ENCODE measurements around the gene PLA2G4E.
A peak's percentile ranks its signal among the peaks of the same experiment; 100 is the strongest.

Gene PLA2G4E

DNA sequence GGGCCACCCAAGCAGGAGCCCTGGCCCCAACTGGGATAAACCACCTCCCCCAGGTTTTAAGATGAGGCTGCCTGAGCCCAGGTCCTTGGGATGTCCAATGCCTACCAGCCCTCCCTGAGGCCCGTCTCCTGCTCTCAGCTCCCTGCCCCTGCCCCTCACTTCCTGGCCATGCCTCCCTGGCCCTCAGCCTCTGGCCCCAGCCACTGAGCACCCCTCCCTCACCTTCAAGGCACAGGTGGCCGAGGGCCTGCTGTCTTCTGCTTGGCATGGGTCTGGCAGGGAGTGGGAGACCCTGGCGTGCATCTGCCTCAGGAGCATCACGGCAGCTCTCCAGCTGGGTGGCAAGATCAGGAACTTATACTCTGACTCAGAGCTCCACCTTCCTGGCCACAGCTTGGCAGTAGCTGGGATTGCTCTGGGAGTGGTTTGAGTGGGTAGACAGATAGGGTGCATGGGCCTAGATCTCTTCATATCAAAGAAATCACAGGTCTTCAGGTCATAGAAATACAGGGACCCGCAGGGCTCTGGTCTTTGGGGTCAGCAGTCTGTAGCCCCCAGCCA, at the start of gene PLA2G4E:
Gene PLA2G4E, minus strand, starts transcription at position 330 of the 561 bp plus-strand sequence. Its CDS starts 12 bp downstream, at position 318.
- DNase-seq (ENCODE audit: low read depth): no peak

GRCh38 chr15:42070279-42070975, 49.6 kb upstream of the PLA2G4E start:
- no peak for DNase-seq (ENCODE audit: low read depth)

DNA sequence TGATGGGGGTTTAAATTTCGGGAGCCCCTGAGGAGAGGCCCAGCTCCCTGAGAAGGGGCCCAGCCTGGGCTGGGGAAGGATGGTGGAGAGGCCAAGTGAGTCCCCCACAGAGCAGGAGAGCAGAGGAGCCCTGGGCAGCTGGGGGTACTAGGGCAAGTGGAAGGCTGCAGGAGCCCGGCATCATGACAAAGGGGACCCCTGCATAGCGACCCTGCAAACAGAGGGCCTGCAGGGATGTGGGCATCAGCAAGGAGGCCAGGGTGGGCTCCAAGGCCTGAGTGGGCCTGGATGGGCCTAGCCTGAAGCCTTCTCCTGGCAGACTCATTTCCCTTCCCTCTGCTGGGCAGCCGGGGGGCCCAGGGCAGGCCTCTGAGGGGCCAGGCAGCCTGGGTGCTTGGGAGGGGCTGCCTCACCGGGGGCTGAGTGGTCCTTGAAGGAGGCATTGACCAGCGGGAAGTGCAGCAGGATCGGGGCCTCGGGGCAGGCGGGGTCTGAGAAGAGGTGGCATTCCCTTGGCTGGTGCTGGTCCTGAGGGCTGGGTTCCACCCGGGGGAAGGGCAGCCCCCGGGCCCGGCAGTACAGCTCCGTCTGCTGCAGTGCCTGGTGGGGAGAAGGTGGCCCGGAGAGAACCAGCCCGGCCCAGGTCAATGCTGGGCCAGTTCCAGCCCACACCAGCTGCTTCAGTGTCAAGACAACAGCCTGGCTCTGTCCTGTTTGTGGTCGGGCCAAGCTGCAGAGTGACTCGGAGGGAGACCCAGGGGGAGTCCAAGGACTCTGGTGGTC, 48.8 kb upstream of the PLA2G4E start:
- DNase-seq (ENCODE audit: low read depth): no peak

GRCh38 chr15:42069025-42069424, 48.2 kb upstream of the PLA2G4E start:
- no peak for DNase-seq (ENCODE audit: low read depth)

- no peak for DNase-seq (ENCODE audit: low read depth)
Observed at GRCh38 chr15:42068601-42069000, 47.8 kb upstream of the PLA2G4E start.

- DNase-seq (ENCODE audit: low read depth): no peak
Observed at GRCh38 chr15:42066764-42067415, 46.0 kb upstream of the PLA2G4E start.

DNA sequence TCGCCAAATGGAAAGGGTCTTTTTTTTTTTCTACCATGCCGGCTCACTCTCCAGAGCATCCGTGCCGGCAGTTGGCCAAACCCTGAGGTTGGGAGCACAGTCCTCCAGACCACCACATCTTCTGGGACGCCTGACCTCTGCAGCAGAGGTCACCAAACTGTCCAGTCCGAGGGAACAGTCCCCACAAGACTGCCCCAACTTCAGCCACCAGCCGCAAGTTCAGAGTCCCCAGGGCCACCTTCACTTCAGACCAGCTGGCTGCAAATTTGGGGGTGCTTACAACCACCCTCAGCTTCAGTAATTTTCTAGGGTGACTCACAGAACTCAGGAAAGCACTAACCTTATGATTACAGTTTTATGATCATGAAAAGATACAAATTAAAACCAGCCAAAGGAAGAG, 44.6 kb upstream of the PLA2G4E start:
- no peak for DNase-seq (ENCODE audit: low read depth)

GRCh38 chr15:42065033-42065432, 44.2 kb upstream of the PLA2G4E start:
- peak; percentile 43 for DNase-seq (ENCODE audit: low read depth)

DNA sequence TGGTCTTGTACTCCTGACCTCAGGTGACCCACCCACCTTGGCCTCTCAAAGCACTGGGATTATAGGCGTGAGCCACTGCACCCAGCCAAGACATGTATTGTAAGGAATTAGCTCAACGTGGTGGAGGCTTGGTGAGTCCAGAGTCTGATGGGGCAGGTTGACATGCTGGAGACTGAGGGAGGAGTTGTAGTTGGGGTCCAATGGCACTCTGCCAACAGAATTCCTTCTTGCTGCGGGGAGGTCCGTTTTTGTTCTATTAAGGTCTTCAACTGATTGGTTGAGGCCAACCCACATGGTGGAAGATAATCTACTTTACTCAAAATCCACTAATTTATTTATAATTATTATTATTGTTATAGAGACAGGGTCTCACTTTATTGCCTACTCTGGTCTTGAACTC, 43.4 kb upstream of the PLA2G4E start:
- no peak for DNase-seq (ENCODE audit: low read depth)

DNA sequence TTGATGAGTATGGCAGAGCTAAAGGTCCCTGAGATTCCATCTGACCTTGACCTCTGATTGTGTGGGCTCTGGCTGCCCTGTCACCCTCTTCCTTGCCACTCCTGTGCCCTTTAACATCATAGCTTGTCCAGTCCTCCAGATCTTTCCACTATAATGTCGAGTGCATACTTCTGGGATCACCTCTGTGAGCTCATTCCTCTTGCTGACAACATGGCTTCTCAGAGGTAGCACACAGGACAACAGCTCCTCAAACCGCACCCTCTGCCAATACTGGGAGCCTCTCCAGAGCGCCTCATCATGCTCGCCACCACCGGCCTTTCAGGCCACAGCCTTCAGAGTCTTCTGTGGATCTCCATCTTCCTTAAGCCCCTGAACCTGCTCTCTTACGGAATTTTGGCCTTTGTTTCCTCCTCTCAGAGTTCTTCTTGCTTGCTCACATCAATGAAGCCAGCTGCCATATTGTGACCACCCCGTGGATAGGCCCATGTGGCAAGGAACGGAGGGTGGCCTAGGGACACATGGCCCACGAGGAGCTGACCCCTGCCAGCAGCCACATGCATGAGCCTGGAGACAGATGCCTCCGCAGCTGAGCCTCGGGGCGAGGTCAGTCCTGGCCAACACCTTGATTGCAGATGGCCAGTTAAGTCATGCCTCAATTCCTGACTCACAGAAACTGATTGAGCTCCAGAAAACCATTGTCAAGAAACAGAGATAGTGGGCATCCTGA, 42.4 kb upstream of the PLA2G4E start:
- no peak for DNase-seq (ENCODE audit: low read depth)

DNA sequence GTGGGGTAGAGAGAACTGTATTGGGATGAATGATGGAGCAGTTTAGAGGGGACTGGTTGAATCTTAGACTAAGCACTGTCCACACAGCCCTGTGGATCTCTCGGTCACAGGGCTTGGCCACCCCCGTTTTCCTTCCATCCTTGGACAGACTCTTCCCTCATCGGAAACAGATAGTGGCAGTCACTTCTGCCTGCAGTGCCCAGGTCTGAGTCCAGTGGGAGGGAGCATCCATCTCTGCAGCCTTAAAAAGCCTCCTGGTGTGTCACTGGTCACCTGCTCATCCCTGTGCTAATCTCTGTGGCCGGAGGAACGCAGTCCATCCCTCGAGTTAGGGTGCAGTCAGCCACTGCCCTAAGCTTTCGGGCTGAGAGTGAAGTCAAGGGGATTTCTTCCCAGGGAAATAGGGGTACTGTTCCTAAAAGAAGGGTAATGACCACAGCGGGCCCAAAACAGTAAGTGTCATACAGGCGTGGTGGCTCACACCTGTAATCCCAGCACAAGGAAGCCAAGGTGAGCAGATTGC, 41.5 kb upstream of the PLA2G4E start:
- DNase-seq (ENCODE audit: low read depth): no peak

GRCh38 chr15:42060797-42061196, 40.0 kb upstream of the PLA2G4E start:
- DNase-seq (ENCODE audit: low read depth): no peak

DNA sequence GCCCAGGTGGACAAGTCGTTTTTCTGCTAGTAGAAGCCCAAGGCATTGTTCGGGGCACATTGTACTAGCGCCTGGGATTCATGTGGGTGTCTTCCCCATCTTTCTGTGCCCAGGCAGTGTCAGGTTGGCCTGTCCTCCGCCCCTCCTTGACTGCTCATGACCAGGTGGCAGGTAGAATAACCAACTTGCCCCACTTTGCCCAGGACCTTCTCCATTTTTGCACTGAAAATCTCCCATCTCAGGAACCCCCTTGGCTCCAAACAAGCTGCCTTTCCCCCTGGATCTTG, 39.6 kb upstream of the PLA2G4E start:
- DNase-seq (ENCODE audit: low read depth): no peak

- DNase-seq (ENCODE audit: low read depth): peak; percentile 40
Observed at GRCh38 chr15:42059661-42060476, 39.0 kb upstream of the PLA2G4E start.

- no peak for DNase-seq (ENCODE audit: low read depth)
Observed at GRCh38 chr15:42058791-42059190, 37.9 kb upstream of the PLA2G4E start.

GRCh38 chr15:42057799-42058646, 37.2 kb upstream of the PLA2G4E start:
- DNase-seq (ENCODE audit: low read depth): no peak

GRCh38 chr15:42056934-42057798, 36.3 kb upstream of the PLA2G4E start:
- peak; percentile 78 for DNase-seq (ENCODE audit: low read depth)

- no peak for DNase-seq (ENCODE audit: low read depth)
Observed at GRCh38 chr15:42053914-42054313, 33.1 kb upstream of the PLA2G4E start.

DNA sequence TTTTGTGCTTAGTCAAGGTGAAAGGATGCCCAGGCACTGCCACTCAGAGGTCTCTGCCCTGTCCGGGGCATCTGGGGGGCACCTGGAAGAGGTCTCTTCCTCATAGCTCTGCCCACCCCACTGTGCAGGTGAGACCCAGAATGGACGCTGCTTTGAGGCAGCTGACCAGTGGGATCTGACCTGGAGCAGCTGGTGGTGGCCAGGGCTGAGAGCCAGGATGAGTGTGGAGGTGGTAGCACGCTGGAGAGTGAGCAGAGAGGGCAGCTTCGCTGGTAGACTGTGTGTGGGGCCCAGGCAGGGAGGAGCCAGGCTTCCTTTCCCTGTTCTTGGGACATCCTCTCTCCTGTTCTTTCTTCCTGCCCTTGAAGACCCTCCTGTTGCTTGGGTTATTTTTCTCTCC, 32.2 kb upstream of the PLA2G4E start:
- no peak for DNase-seq (ENCODE audit: low read depth)
